Activated naive CD4-positive, alpha-beta T cell treated with anti-CD3 and anti-CD28 coated beads, Interleukin-2, amount 50 U/mL, for 72 hours (primary cell): ENCODE measurements around the gene USP11. TPM values are rescaled to one million over a fixed set of nuclear protein-coding genes. Genes with fewer than 3 reads are reported as not detected.
"Not testable (repeated sequence)": the region's sequence is repeated elsewhere in the genome, so short reads cannot be mapped to it uniquely, and the experiment has no call there.

Experiments
- ATAC-seq, 2 donors: fragments of 150-1000 bp; cut with Tn5 transposase; 2 replicates each; pipeline ENCODE4 v1.10.0; 2021; ENCODE audit warnings: mild to moderate bottlenecking in 2 of 2, moderate library complexity in 2 of 2
- DNase-seq, 2 donors: peaks; one replicate each; pipeline ENCODE4 v3.0.0; 2021 to 2022; ENCODE audit warnings: low spot score in 2 of 2
- H3K27ac Mint-ChIP-seq, 2 donors: one replicate each; pipeline ENCODE4 v1.8.0; 2022; ENCODE audit warnings: mild to moderate bottlenecking in 2 of 2, mixed read lengths in 2 of 2
- H3K36me3 Mint-ChIP-seq, 2 donors: one replicate each; pipeline ENCODE4 v1.8.0; 2022; ENCODE audit warnings: mixed read lengths in 2 of 2
- H3K9me3 Mint-ChIP-seq, 2 donors: one replicate each; pipeline ENCODE4 v1.8.0; 2022; ENCODE audit warnings: mixed read lengths in 2 of 2
- total RNA-seq, 2 donors: library from RNA; stranded (reverse); gene quantifications; one replicate each; pipeline ENCODE4 v1.2.3, GENCODE V29; 2022

USP11 gene
- total RNA-seq, 2 donors from 2014 or later: 14.5 to 22.2 TPM

DNA sequence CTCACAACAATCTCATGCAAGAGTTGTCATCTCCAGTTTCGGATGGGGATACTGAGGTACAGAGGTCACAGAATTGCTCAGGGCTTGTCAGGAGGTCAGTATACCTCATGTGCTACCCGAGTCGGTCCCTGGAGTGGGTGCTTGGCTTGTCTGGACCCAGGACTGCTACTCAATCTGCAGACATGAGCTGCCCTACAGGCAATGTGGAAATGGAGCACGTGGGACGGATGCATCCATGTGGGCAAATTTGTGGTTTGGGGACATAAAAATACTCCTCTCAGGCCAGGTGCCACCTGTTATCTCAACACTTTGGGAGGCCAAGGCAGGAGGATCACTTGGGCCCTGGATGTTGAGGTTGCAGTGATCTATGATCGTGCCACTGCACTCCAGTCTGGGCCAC lies 15.8 kb downstream of the USP11 start:
- DNase-seq (no peak), ATAC-seq (no peak)
- H3K27ac Mint-ChIP-seq: no peak overlapping the region
- H3K36me3 Mint-ChIP-seq: no peaks in the 10 kb centered on the region
- no peaks in the 10 kb centered on the region for H3K9me3 Mint-ChIP-seq

DNA sequence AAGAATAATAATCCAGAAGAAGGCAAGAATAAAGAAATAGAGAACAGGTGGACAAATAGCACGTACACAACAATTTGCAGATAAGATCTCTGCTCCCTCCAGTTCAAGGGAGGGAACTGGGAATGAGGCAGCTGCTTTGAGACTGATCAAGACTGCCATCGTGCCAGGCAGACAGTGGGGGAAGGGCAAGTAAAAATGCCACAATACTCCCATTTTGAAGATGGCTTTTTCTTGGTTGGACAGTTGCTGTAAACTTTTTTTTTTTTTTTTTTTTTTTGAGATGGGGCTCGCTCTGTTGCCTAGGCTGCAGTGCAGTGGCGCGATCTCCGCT lies 17.2 kb downstream of the USP11 start:
- no peak for DNase-seq
- Mint-ChIP-seq H3K36me3 (no peaks in the 10 kb centered on the region), H3K9me3 (no peaks in the 10 kb centered on the region), H3K27ac (no peak overlapping the region)
- no peak for ATAC-seq

DNA sequence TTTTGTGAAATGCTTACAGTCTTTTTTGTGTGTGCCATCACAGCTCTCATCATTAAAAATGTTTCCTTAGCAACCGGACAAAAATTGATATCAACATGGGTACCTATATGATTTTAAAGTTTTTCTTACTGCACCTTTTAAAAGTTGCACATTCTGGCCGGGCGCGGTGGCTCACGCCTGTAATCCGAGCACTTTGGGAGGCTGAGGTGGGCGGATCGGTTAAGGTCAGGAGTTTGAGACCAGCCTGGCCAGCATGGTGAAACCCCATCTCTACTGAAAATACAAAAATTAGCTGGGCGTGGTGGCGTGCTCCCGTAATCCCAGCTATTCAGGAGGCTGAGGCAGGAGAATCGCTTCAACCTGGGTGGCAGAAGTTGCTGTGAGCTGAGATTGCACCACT lies 24.8 kb downstream of the USP11 start:
- not testable (repeated sequence) for H3K27ac Mint-ChIP-seq, H3K9me3 Mint-ChIP-seq, H3K36me3 Mint-ChIP-seq, ATAC-seq, DNase-seq

DNA sequence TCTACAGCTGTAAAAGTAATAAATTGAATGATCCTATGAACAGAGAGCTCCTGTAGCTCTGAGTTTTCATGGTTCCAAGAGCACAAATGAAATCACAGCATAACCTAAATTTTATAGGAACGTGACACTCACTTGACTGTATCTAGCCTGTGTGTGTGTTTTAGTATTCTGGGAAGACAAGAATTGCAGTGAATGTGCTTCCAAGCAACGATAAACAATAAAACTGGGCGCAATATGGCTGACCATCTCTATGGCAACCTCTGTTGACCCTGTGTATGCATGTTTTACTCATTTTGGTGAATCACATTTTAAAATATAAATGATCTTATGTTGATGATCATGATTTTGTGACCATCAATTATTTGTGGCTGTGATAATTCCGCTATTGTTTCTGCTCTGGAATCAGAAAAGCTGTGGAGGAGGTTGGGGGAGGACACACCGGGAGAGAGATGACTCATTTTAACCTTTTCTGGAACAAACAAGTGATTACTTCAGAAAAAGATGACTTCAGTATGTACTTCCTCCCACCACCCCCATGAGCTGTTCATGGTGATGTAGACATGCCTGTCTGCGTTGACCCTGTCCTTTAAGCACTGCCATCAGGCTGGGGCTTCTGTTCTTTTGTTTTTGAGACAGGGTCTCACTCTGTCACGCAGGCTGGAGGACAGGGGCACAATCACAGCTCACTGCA lies 31.8 kb downstream of the USP11 start:
- H3K9me3 Mint-ChIP-seq: no peaks in the 10 kb centered on the region
- peak overlapping the region in 1 of 2 donors; percentile 71 for H3K27ac Mint-ChIP-seq
- ATAC-seq: peak; percentile 67 to 72
- H3K36me3 Mint-ChIP-seq: no peaks in the 10 kb centered on the region
- DNase-seq: no peak

DNA sequence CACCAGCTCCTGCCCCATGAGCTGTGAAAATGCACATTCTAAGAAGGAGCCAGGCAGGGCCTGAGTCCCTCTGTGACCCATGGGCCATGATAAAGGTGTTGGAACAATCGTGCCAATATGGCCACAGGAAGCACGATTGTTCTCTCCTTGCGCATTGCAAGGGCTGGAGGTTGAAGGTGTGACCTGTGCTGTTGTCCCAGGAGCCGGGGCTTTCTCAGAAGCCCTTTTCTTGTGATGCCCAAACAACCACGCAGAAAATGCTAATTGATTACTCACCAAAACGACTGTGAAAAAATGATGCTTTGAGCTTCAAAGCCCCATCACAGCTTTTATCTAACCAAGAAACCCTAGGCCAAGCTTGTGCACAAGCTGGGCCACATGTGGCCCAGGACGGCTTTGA lies 33.8 kb downstream of the USP11 start:
- DNase-seq: no peak
- ATAC-seq: peak in 1 of 2 donors; percentile 30
- Mint-ChIP-seq H3K36me3 (no peaks in the 10 kb centered on the region), H3K27ac (no peak overlapping the region), H3K9me3 (no peaks in the 10 kb centered on the region)

DNA sequence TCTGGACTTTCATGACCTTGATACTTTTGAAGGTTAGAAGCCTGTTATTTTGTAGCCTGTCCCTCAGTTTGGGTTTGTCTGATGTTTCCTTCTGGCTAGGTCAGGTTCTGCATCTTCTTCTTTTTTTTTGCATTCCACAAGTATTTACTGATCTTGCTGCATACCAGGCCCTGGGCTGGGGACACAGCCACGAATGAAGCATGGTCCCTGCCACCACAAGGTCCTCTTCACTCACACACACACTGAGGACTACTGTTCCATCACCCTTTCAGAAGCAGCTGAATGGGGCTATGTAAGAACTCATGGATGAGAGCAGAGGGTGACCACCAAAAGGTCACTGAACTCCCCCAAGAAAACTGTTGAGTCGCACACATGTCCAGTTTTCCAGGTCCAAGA lies 39.2 kb downstream of the USP11 start:
- no peak for ATAC-seq

DNA sequence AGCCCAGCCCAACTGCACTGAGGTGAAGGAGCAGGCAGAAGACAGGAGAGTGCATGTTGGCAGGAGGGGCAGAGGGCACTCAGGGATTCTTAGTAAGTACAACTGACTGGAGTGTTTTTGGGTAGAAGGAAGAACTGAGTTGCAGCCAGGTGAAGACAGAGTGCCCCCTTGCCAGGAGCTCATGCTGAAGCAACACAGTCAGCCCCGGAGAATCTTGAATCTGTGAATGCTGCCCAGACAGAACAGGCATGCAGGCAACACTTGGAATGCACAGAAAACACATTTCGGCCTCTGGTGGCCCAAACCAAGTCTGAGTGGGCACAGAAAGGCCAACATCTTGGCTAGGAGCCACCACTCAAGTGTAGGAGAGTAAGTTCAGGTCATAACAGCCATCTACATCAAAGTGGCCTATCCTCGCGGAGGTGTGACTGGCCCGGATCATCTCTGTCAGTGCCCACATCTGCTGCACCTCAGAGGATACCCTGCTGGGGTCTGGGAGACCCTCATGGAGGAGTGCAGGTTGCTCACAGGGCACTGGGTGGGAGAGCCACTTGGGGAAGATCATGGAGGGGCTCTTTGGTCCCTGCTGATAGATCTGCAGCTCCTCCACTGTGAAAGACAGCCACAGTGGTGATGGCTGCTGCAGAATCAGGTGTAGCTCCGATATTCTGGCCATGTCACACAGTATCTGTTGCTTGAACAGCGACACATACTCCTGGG lies 40.4 kb downstream of the USP11 start:
- H3K27ac Mint-ChIP-seq: no peak overlapping the region
- ATAC-seq (no peak), DNase-seq (no peak)
- no peaks in the 10 kb centered on the region for H3K36me3 Mint-ChIP-seq
- H3K9me3 Mint-ChIP-seq: no peaks in the 10 kb centered on the region

More for the DNA sequence above, 39.2 kb downstream of the USP11 start:
- no peak for DNase-seq
- Mint-ChIP-seq H3K27ac (no peak overlapping the region), H3K36me3 (no peaks in the 10 kb centered on the region), H3K9me3 (no peaks in the 10 kb centered on the region)

DNA sequence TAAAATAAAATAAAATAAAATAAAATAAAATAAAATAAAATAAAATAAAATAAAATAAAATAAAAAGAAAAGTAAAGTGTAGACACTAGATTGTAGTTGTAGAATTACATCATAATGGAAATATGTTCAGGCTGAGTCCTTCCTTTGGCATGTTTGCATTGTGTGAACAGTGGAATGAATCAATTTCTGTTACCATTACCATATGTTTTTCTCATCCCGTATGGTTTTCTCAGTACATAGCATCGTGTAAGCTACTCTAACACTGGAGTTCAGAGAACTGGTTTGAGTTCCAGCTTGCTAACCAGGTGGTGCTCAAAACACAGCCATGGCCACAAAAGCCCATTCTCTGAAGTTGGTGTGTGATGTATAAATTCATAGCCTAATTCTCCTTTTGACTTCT lies 45.9 kb downstream of the USP11 start:
- H3K36me3 Mint-ChIP-seq: no peaks in the 10 kb centered on the region
- H3K27ac Mint-ChIP-seq: no peak overlapping the region
- no peak for DNase-seq
- ATAC-seq: no peak
- H3K9me3 Mint-ChIP-seq: no peaks in the 10 kb centered on the region

DNA sequence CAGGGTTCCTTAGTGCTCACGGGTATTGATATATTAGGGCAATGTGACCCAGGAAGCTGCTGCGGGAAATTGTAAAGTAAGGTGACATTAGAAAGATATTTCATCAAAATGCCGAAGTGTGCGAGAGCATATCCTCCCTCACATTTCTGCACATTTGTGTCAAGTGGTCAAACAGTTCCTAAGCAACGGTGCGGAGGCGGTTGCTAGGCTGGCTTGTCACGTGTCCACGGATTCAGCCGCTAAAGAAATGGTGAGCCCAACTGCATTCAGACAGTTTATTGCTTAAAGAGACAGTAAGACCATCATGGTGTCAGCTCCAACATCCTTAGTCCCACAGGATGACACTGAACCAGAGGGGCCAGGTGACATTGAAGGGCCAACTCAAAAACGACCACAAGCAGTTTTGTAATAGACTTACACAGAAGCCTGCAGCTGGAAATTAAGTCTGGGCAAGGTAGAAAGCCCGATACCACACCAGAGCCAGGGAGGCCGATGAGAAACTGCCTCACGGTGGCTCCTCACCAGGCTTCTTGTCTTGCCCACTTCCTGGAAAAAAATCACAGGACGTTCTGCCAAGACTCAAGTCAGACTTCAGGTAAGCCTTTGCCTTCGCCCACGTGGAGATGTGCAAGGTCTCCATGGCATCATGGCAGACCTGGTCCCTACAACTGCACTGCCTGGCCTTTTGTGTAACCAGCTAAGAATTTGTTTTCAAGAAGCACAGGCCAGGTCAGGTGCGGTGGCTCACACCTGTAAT lies 50.4 kb downstream of the USP11 start:
- Mint-ChIP-seq H3K27ac (no peak overlapping the region), H3K36me3 (no peaks in the 10 kb centered on the region), H3K9me3 (no peaks in the 10 kb centered on the region)
- DNase-seq: no peak
- ATAC-seq: peak; percentile 11 to 20

DNA sequence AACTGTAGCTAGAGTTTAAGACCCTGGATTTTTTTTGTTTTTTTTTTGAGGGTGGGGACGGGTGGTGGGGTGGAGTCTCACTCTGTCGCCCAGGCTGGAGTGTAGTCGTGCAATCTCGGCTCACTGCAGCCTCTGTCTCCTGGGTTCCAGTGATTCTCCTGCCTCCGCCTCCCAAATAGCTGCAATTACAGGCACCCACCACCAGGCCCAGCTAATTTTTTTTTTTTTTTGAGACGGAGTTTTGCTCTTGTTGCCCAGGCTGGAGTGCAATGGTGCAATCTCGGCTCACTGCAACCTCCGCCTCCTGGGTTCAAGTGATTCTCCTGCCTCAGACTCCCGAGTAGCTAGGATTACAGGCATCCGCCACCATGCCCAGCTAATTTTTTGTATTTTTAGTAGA lies 51.8 kb downstream of the USP11 start:
- H3K36me3 Mint-ChIP-seq, DNase-seq, H3K9me3 Mint-ChIP-seq, H3K27ac Mint-ChIP-seq, ATAC-seq: not testable (repeated sequence)

DNA sequence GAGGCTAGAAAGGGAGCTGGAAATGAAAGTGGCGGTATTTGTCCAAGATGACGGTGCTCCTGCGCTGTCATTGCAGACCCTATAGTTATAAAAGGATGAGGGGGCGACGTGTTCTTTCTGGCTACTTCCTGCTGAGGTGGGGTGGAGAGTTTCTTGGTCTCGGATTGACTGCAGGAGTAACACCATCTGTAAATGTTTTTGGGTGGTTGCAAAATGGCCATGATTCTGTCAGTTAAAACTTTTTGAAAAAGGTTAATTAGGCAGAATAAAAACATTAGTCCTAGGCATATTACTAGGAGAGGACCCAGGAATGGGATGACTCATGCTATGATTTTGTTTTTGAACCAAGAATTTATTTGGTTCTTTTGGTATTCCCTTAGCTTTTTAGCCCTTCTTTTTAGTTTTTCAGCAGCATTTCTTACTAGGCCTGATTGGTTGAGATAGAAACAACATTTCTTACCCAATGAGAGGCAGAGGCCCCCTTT lies 53.1 kb downstream of the USP11 start:
- no peaks in the 10 kb centered on the region for H3K36me3 Mint-ChIP-seq
- no peak for DNase-seq
- H3K9me3 Mint-ChIP-seq: no peaks in the 10 kb centered on the region
- H3K27ac Mint-ChIP-seq: peak overlapping the region; percentile 15 to 20
- ATAC-seq: peak in 1 of 2 donors; percentile 68

DNA sequence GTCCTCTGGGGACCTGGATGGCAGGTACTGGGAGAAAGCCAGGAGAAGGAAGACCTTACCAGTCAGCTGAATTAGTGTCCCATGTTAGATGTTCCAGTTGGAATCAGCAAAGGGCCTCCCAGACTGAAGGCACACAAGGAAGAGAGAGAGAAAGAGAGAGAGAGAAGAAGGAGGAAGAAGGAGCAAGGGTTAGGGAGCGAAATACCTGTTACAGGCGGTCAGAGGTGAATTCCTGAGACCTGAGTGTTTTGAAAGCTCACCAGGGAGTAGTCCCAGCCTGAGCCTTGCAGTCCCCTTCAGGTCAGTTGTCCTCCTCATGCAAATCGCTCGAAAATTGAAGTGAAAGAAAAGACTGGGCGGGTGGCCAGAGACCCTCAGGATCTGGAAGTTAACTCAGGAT lies 60.3 kb downstream of the USP11 start:
- H3K27ac Mint-ChIP-seq: peak overlapping the region in 1 of 2 donors; percentile 48
- ATAC-seq: no peak
- H3K9me3 Mint-ChIP-seq: no peaks in the 10 kb centered on the region
- H3K36me3 Mint-ChIP-seq: no peaks in the 10 kb centered on the region
- DNase-seq: no peak

DNA sequence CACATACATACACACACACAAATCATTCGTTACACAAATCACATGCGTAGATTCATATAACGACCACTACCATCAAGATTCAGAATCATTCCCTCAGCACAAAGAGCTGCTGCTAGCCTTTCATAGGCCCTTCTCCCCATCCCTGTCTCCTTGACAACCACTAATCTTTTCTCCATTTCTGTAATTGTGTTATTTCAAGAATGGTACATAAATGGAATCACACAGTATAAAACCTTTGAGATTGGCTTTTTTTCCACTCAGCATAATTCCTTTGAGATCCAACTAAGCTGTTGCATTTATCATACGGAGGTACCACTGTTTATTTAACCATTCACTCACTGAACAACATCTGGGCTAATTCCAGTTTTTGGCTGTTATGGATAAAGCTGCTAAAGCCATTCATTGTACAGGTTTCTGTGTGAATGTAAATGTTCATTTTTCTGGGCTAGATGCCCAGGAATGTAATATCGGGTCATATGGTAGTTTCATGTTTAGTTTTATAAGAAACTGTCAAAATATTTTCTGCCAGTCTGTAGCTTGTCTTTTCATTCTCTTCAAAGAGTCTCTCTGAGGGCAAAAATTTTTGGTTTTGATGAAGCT lies 64.1 kb downstream of the USP11 start:
- H3K27ac Mint-ChIP-seq: no peak overlapping the region
- H3K9me3 Mint-ChIP-seq: no peaks in the 10 kb centered on the region
- ATAC-seq: no peak
- DNase-seq: no peak
- no peaks in the 10 kb centered on the region for H3K36me3 Mint-ChIP-seq

DNA sequence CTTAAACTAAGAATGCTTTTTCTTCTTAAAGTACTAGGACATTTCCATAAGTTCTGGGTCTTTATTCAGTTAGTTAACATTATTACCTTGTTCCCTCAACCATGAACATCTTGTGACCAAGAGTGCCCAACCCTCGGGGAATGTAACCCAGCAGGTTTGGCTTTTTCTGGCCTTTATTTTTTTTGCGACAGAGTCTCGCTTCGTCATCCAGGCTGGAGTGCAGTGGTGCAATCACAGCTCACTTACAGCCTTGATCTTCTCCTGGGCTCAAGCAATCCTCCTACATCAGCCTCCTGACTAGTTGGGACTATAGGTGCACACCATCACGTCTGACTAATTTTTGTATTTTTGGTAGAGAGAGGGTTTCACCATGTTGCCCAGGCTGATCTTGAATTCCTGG lies 65.1 kb downstream of the USP11 start:
- no peak for DNase-seq
- ATAC-seq: no peak
- H3K36me3 Mint-ChIP-seq: no peaks in the 10 kb centered on the region
- no peak overlapping the region for H3K27ac Mint-ChIP-seq
- H3K9me3 Mint-ChIP-seq: no peaks in the 10 kb centered on the region
